HG02884 (cell line): ENCODE measurements around the gene TPK1.
A peak's percentile ranks its signal among the peaks of the same experiment; 100 is the strongest.

ENCODE experiments used
- ATAC-seq: cut with Tn5 transposase; IDR thresholded peaks from one replicate; pipeline ENCODE4 v1.9.1; 2021; ENCODE audit warnings: mild to moderate bottlenecking, moderate library complexity; ENCODE audit not compliant: unreplicated experiment

Gene TPK1

DNA sequence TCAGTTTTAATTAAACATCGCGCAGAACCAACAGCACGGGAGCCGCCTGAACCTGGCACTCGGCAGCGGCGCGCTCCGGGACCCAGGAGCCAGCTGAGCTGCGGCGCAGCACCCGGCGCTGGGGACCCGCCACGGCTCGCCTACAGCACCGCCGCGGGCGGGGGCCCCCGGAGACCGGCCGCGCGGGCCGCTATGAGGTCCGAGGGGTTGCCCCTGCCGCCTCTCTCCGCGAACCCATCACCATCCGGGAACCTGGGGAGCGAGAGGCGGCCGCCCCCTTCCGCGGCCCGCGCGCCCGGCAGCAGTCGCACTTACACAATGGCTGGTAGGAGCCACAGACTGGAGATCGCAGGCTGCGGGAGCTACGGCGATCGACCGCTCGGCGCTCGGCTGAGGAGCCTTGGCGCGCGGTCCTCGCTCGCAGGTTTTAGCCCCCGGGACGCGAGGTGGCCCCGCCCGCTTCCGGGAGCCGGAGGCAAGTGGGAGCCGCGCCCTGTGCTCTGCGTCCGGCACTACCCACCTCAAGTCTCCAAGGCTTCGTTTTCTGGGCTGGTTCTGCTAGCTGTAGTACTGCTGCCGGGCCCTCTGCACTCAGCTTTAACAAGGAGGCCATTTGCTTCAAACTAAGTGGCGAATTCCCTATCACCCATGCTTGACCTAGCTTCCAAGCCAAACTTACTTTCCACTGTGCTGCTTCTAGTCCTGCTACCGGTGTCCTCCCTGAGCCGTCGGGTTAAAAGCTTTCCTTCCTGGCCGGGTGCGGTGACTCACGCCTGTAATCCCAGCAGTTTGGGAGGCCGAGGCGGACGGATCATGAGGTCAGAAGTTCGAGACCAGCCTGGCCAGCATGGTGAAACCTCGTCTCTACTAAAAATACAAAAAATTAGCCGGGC lies at the start of gene TPK1:
TSS of gene TPK1 (minus strand) at position 402 of the 893 bp plus-strand sequence. CDS start 451 bp downstream, outside the sequence.
- peak; percentile 83 for ATAC-seq

DNA sequence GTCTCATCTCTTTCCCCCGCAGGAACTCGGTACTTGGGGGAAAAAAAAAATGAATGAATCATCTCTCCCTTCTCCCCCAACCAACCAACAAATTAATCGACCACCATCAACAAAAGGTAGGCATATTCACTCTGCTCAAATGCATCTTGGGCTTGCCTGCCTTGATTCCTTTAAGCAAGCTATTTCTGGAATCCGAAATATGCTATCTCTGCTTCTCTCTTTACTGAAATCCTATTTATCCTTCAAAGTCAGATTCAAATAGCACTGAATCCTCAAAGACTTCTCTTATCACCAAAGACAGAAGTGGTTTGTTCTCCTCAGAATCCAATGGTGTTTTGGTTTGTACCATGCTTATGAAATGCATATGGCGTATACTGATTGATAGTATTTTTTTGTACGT lies 49.6 kb upstream of the TPK1 start:
- no peak for ATAC-seq

DNA sequence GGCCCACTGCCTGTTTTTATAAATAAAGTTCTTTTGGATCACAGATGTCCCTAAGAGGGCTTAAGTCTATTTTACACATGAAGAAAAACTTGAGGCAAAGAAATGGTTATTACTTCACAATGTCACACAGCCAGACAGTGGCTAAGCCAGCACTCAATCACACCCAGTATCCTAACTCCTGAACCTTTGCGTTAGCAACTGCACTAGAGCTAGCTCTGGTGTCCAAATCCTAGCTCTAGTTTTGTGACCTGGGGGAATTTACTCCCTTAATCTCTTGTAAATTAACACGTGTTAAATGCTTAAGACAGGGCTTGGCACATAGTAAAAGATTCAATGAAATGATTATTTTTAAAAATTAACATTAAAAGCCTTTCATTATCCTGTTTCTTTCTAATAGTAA lies 49.0 kb upstream of the TPK1 start:
- no peak for ATAC-seq

DNA sequence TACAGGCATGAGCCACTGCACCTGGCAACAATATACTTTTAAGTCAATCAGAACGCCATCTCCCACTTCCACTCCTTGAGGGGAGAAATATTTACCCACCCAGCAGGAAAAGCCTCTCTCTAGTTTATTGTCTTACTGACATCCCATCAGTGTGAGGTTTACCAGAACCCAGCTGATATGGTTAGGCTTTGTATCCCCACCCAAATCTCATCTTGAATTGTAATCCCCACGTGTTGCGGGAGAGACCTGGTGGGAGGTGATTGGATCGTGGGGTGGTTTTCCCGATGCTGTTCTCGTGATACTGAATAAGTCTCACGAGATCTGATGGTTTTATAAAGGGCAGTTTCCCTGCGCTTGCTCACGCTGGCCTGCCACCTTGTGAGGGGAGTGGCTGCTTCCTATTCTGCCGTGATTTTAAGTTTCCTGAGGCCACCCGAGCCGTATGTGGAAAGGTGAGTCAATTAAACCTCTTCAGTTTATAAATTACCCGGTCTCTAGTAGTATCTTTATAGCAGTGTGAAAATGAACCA lies 37.5 kb upstream of the TPK1 start:
- ATAC-seq: no peak

DNA sequence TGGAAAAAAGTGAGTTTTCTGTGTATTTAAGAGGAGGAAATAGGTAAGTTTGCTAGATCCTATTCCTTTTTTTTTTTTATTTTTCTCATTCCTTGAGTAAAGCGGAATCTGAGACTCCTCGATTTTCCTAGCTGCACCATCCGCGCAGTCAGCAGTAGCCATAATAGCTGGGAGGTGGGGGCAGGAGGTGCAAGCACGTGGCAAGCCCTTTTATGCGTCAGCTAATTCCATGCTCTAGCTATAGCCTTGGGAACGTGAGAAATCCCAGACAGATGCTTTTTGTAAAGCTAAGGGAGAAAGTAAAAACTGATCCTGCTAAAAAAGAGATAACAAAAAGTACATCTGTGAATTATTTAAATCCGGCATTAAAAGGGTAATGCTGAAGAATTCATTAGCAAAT lies 33.2 kb upstream of the TPK1 start:
- no peak for ATAC-seq

DNA sequence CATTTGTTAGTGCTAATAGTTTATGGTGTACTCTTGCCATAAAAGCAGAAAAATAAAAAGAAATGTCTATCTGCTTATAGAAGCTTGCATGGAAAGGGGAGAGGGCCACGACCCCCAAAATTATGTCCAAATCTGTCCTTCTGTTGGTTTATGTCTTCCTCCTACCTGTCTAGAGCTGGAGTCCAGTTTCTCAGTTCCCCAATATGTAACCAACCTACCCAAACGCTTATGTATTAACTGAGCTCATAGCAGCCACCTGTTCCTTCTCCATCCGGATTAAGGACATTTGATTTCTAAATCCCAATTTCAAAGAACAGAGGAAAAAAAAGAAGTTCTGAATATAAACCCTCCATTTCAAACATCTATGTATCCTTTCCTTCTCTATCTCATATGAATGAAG lies 30.3 kb upstream of the TPK1 start:
- no peak for ATAC-seq

DNA sequence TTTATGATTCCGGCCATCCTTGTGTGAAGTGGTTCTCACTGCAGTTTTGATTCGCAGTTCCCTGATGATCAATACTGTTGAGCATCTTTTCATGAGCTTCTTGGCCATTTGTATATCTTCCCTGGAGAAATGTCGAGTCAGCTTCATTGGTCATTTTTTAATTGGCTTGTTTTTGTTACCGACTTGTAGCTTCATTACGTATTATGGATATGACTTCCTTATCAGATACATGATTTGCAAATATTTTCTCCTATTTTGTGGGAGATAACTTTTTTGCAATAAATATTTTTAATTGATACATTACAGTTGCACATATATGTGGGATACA lies 27.4 kb upstream of the TPK1 start:
- no peak for ATAC-seq

DNA sequence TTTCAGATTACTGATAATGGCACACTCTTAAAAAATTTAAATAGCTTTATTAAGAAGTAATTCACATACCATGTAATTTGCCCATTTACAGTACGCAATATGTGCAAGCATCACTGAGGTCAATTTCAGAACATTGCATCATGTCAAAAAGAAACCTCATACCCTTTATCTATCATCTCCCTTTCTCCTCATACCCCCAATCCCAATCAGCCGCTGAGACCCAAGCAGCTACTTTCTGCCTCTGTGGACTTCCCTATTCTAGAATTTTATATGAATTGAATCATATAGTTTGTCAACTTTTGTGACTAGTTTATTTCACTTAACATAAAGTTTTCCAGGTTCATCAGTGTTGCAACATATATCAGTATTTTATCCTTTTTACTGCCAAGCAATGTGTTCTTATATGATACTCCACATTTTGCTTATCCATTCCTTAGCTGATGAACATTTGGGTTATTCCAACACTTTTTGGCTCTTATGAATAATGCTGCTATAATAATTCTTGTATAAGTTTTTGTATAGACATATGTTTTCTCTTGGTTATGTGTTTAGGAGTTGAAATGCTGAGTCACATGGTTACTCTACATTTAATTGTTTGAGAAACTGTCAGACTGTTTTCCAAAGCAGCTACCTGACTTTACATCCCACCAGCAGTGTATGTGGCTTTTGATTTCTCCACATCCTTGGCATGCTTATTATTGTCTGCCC lies 26.9 kb upstream of the TPK1 start:
- no peak for ATAC-seq

DNA sequence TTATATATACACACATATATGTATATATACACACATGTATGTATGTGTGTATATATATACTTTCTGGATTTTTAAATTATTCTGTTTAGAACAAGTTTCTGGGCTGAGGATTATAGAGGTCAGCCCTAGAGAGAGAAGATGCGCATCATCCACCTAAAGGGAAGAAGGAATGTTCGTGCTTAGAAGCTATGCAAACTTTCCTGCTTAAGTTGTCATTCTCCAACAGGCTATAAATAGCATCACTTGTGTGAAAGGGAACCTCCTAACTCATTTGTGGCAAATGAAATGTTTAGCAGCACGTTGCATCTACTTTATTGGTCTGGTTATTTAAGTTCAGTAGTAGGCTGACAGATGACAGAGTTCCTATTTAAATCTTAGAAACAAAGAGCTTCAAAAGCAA lies 23.9 kb upstream of the TPK1 start:
- no peak for ATAC-seq

DNA sequence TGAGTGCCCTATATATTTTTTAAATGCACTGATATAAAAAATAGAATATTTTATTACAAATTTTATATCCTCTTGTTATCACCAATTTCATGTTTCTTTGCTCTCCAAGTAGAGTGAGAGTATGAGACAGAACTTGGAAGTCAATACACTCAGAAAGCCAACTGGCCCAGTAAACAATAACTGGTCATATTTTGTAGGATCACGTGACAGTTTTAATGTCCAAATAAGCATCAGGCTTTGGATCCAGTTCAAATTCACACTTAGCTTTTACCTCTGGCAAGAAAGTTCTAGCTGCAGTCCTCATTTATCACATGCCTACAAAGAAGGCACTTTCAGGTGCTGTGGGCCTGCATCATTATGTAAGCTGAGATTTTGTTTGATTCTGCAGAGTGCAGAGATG lies 21.6 kb upstream of the TPK1 start:
- no peak for ATAC-seq

DNA sequence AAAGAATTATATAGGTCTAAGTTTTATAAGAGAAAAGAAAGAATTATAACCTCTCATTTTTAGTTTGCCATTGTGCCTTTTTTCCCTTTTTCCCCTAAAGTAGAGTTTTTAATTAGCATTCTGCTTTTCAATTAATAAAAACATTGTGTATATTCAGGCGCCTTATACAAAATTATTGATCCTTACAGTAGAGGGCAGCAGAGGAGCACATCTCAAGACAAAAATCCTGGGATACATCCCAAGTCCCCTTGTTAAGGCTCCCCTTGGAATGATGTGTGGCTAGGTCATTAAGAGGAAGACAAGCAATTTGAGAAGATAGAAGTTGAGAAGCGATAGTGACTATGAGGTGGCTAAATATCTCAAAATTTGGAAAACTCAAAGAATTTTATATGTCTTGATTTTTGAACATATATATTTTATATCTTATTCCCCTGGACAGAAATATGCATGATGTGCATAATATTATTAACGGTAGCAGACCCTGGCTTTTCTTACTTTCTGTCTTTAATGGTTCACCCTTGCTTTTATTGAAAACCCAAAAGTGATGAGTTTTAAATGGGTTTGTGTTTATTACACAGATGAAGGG lies 19.1 kb upstream of the TPK1 start:
- ATAC-seq: no peak

DNA sequence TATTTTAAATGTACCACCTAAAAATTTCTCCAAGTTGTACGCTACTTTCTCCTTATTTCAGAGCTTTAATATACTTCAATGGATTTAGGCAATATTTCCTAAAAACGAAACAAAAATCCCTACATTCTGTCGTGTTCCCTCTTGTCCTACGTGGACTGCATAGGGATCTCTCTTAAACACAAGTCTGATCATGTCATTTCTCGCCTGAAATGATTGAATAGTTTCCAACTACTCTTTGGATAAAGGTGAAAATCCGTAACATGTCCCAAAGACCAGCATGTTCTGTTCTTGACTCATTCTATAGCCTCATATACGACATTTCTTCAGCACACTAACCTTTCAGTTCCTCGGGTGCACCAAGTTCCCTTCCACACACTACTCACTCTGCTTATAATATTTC lies 17.7 kb upstream of the TPK1 start:
- ATAC-seq: no peak

DNA sequence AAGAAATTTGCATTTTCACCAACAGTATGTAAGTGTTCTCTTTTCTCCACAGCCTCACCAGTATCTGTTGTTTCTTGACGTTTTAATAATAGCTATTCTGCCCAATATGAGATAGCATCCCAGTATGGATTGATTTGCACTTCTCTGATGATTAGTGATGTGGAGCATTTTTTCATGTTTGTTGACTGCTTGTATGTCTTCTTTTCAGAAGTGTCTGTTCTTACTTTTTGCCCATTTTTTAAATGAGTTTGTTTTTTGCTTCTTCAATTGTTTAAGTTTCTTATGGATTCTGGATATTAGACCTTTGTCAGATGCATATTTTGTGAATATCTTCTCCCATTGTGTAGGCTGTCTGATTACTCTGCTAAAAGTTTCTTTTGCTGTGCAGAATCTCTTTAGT lies 12.2 kb upstream of the TPK1 start:
- no peak for ATAC-seq

DNA sequence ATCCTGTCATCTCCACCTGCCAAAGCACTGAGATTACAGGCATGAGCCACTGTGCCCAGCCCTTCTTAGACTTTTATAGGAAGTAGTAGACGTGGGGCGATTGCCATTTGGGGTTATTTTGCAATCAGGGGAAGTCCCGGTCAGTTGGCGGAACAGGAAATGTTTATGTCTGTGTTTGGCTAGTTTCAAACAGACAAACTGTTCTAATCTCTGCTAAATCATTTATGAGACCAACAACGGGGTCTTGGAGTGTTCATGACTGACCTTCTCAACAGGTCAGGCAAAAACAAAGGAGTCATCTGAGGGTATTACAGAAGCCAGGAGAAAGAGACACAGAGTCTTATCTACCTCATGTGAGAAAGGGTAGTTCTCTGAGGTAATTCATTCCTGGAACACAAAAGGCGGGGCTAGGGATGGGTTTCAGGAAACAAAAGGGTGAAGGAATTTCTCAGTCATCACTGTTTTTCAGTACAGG lies 6.6 kb upstream of the TPK1 start:
- peak; percentile 90 for ATAC-seq

DNA sequence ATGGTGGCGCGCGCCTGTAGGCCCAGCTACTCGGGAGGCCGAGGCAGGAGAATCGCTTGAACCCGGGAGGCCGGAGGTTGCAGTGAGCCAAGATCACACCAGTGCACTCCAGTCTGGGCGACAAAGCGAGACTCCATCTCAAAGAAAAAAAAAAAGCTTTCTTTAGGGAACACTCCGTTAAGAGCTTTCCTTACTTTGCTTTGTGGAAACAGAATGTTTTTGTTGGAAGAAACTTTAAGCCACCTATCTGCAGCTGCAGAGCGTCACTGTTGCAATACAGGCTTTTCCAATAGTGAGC lies 641 bp upstream of the TPK1 start:
- no peak for ATAC-seq

DNA sequence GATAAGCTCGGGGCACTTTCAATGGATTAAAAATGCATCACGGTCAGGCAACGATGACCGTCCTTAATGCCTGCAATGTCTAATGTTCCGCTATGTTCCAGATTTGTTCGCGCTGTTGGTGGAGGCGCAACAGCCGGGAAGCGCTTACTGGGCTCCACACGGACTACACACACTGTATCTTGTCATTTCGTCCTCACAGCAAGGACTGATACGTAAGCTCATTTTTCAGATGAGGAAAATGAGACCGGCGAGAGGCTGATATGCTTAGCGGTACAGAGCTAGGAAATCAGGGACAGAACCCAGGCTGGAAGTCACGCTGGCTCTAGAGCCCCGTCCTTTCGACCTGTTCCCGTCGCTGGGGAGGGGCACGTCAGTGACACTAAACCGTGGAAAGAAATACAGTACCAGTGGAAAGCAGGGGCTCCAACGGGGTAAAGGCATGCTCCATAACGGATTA lies 670 bp downstream of the TPK1 start:
- peak; percentile 34 for ATAC-seq

DNA sequence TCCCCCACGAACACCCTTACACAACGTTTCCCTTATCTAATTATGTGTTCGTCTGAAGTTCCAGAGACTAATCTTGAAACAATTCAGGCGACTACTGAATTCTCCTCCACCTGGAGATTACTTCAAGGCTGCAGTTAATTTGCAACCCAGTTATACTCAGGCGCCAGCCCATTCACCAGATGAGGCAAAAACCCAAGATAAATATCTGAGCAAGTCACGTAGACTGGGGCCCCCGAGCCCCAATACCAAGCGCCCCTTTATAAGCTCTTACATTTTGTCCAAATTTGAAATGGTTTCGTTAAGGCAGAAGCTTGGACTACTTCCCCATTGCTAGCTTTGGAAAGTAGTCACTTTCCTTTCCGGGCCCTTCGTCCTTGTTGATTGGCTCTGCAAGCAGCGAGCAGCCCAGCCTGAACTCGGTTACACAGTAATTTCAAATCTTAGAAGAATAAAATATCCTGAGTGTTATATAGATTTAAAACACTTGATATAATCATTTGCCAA lies 1.2 kb downstream of the TPK1 start:
- peak; percentile 34 for ATAC-seq

DNA sequence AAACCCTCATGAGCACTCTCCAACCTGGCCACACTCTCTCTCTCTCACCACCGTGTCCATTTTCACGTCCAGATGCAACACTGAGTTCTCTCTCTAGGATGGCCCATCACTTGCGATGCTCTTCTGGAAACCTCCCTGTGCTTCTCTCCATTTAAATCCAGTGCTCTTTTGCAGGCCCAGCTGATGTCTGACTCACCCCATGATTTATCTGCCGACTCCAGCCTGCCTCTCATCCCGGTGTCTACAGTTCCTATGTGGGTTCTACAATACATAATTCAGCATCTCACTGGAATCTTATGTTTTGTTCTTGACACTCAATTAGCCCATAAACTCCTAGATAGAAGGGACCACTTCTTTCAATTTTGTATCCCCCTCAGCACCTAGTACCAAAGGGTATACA lies 5.0 kb downstream of the TPK1 start:
- no peak for ATAC-seq

DNA sequence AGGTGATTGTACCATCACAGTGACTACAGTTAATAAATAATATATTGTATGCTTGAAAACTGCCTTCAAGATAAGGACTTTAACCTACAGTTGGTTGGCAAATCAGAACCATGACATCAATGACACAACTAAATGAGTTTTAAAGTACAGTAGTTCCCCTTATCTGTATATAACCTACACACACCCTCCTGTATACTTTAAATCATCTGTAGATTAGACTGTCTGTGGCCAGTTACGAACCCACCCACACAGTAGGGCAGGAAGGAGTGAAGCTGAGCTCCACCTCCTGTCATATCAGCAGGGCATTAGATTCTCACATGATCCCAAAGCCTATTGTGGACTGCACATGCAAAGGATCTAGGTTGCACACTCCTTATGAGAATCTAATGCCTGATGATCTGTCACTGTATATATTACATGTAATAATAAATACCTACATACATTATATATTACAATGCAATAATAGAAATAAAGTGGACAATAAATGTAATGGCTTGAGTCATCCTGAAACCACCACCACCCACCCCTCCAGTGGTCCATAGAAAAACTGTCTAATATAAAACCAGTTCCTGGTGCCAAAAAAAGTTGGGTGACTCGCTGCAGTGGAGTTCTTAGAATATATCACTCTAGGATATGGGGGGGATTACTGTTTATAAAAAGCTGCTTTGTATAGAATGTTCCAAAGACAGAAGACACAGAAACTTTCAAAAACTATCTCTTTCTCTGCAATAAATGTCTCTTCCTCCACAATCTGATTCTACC lies 5.6 kb downstream of the TPK1 start:
- peak; percentile 31 for ATAC-seq

DNA sequence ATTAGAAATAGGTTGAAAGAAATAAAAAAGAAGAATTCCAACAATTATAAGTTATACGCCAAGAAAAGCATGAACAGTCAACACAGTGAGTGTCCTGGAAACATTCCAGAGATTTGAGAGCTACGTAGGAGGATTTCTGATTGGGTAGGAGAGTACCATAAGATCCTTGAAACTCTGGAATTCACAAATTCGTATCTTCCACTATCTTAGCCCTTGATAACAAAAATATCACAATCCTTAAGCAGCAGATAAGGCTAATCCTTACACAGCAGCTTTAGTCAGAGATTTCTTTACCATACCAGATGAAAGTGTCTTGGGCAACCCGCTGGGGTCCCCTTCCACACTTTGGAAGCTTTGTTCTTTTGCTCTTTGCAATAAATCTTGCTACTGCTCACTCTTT lies 8.2 kb downstream of the TPK1 start:
- ATAC-seq: no peak

DNA sequence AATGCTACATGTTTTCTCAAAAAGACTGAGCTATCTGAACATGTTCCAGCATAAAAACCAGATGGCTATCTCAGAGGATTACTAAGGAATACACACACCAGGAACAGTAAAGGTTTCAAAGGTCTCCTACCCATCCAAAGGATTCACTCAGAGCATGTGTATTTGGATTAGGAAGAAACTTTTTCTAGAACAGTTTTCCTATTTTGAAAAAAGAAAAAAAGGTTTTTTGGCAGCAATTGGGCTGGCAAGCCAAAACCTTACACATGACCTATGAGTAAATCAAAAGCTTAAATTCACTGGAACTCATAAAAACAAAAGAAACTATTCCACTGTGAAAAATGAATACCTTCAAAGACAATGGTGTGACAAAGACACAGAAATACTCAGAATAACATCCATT lies 9.6 kb downstream of the TPK1 start:
- ATAC-seq: no peak
